ENCODE measurements around the gene TES. TPM values are rescaled to one million over a fixed set of nuclear protein-coding genes. Genes with fewer than 3 reads are reported as not detected.
A peak's percentile ranks its signal among the peaks of the same experiment; 100 is the strongest.

Gene TES
- total and polyA plus RNA-seq, 2 of the 13 experiments (the other 11 are each of a cell fraction or from before 2014, with no cell fraction given) = 21.6 to 23.0 TPM

GRCh38 chr7:116219288-116219687 is 8.9 kb downstream of the TES start:
- Histone ChIP-seq H3K27ac (ENCODE audit: extremely low read length, insufficient read depth, low read length) (no peak overlapping the region), H3K4me1 (ENCODE audit: insufficient read depth, low read length) (peaks cover 7% of the 10 kb centered on the region; the same call in 1 of the 2 replicates), H3K4me2 (ENCODE audit: low read depth, low read length) (no peak overlapping the region), H3K9me3 (ENCODE audit: low read length) (no peaks in the 10 kb centered on the region), H3K4me3 (replicated peaks in 1 of 3; ENCODE audit: insufficient read depth in 1 of 3, low read depth in 2 of 3, low read length in 3 of 3) (no peak overlapping the region), H3K36me3 (replicated peaks in 1 of 2; ENCODE audit: control insufficient read depth in 1 of 2, insufficient read depth in 2 of 2, low read length in 2 of 2) (no peaks in the 10 kb centered on the region), H3K27me3 (ENCODE audit: control insufficient read depth in 1 of 2, insufficient read depth in 2 of 2, low read length in 2 of 2) (no peaks in the 10 kb centered on the region), H3K9ac (ENCODE audit: insufficient read depth, low read depth, low read length) (no peak overlapping the region), H4K20me1 (ENCODE audit: insufficient read depth, low read length) (no peaks in the 10 kb centered on the region), H2AFZ (ENCODE audit: low read length) (no peak overlapping the region), H3K79me2 (ENCODE audit: insufficient read depth, low read length) (peaks cover 15% of the 10 kb centered on the region)
- ATAC-seq (no peak), DNase-seq (ENCODE audit: low spot score) (no peak), FAIRE-seq (no peak)
- CTCF ChIA-PET (ENCODE audit: low intra/inter-chr PET ratio, low total read pairs) = no interaction called here
- in situ Hi-C loops (cut with HindIII; ENCODE audit: extremely low pct_ligation_motif_present, low pct_unique_long_range_greater_than_20kb) = no loop called here
- no TSS peak for BruUV-seq (replicated peaks)
- intact Hi-C loops (cut with micrococcal nuclease; ENCODE audit: unreplicated experiment) = no loop called here
- POLR2A ChIA-PET = no interaction called here
- TF ChIP-seq HNF4A (CRISPR knock-in tag; IDR thresholded peaks at IDR 0.05) (0 out of 2 replicates have a peak, but pooled peaks have one; percentile 9), MIXL1 (CRISPR knock-in tag; IDR thresholded peaks at IDR 0.05) (no peak)

GRCh38 chr7:116219834-116220233 is 9.5 kb downstream of the TES start:
- TF ChIP-seq TBL1XR1 (IDR thresholded peaks at IDR 0.05; ENCODE audit: borderline replicate concordance, low read length, partially characterized antibody) = no peak
- TF ChIP-seq KDM3A (CRISPR knock-in tag; IDR thresholded peaks at IDR 0.05; ENCODE audit: low read depth) = no peak
- TF ChIP-seq FOXK1 (CRISPR knock-in tag; IDR thresholded peaks at IDR 0.05; ENCODE audit: borderline replicate concordance, low read depth) = no peak
- no peak for TF ChIP-seq DBP (CRISPR knock-in tag; IDR thresholded peaks at IDR 0.05; ENCODE audit: not compliant biosample characterization)
- no peak for TF ChIP-seq USF2 (IDR thresholded peaks at IDR 0.05; ENCODE audit: low read depth, low read length)
- no peak for TF ChIP-seq USF2 (CRISPR knock-in tag; IDR thresholded peaks at IDR 0.05; ENCODE audit: borderline replicate concordance)
- no peak for TF ChIP-seq NR2F1 (CRISPR knock-in tag; IDR thresholded peaks at IDR 0.05)
- TF ChIP-seq ZMYM3 (CRISPR knock-in tag; IDR thresholded peaks at IDR 0.05) = no peak
- TF ChIP-seq ZNF569 (CRISPR knock-in tag; IDR thresholded peaks at IDR 0.05; ENCODE audit: borderline replicate concordance) = no peak
- no peak for TF ChIP-seq ETV5 (CRISPR knock-in tag; IDR thresholded peaks at IDR 0.05; ENCODE audit: borderline replicate concordance)
- no peak for TF ChIP-seq ZNF3 (CRISPR knock-in tag; IDR thresholded peaks at IDR 0.05)
- no peak for TF ChIP-seq ZNF329 (CRISPR knock-in tag; IDR thresholded peaks at IDR 0.05; ENCODE audit: low read depth)
- no peak for TF ChIP-seq JUNB (CRISPR knock-in tag; IDR thresholded peaks at IDR 0.05; ENCODE audit: borderline replicate concordance)
- no peak for TF ChIP-seq ZNF644 (CRISPR knock-in tag; IDR thresholded peaks at IDR 0.05; ENCODE audit: low read depth)
- no peak for TF ChIP-seq MAZ (IDR thresholded peaks at IDR 0.05; ENCODE audit: borderline replicate concordance, low read depth, low read length)
- TF ChIP-seq MAZ (CRISPR knock-in tag; IDR thresholded peaks at IDR 0.05; ENCODE audit: low read depth) = no peak
- TF ChIP-seq ZNF557 (CRISPR knock-in tag; IDR thresholded peaks at IDR 0.05) = no peak
- Histone ChIP-seq H3K27ac (ENCODE audit: extremely low read length, insufficient read depth, low read length) (no peak overlapping the region), H3K4me2 (ENCODE audit: low read depth, low read length) (no peak overlapping the region), H3K36me3 (replicated peaks in 1 of 2; ENCODE audit: control insufficient read depth in 1 of 2, insufficient read depth in 2 of 2, low read length in 2 of 2) (no peaks in the 10 kb centered on the region), H3K4me3 (replicated peaks in 1 of 3; ENCODE audit: insufficient read depth in 1 of 3, low read depth in 2 of 3, low read length in 3 of 3) (no peak overlapping the region), H3K79me2 (ENCODE audit: insufficient read depth, low read length) (peaks cover 15% of the 10 kb centered on the region), H3K9ac (ENCODE audit: insufficient read depth, low read depth, low read length) (no peak overlapping the region), H3K9me3 (ENCODE audit: low read length) (no peaks in the 10 kb centered on the region), H3K27me3 (ENCODE audit: control insufficient read depth in 1 of 2, insufficient read depth in 2 of 2, low read length in 2 of 2) (no peaks in the 10 kb centered on the region), H2AFZ (ENCODE audit: low read length) (no peak overlapping the region), H4K20me1 (ENCODE audit: insufficient read depth, low read length) (no peaks in the 10 kb centered on the region), H3K4me1 (ENCODE audit: insufficient read depth, low read length) (peaks cover 7% of the 10 kb centered on the region; the same call in 1 of the 2 replicates)
- DNase-seq (ENCODE audit: low spot score) (no peak), ATAC-seq (no peak), FAIRE-seq (no peak)
- BruUV-seq (replicated peaks) = no TSS peak
- CTCF ChIA-PET (ENCODE audit: low intra/inter-chr PET ratio, low total read pairs) = no interaction called here
- 67% methylated on average over 4 of the region's 4 CpGs for WGBS (ENCODE audit: low lambda C conversion rate)
- POLR2A ChIA-PET = no interaction called here
- in situ Hi-C loops (cut with HindIII; ENCODE audit: extremely low pct_ligation_motif_present, low pct_unique_long_range_greater_than_20kb) = no loop called here
- intact Hi-C loops (cut with micrococcal nuclease; ENCODE audit: unreplicated experiment) = no loop called here

All from HepG2 (cell line).